ENCODE data around the gene PRKAR2B. TPM values are rescaled to one million over a fixed set of nuclear protein-coding genes. Genes with fewer than 3 reads are reported as not detected.

The PRKAR2B gene
- total RNA-seq, 3 donors from 2014 or later (not counting 1 experiment from before 2014, with no cell fraction given) = 2.1 to 14.3 (median 4.0) TPM

DNA sequence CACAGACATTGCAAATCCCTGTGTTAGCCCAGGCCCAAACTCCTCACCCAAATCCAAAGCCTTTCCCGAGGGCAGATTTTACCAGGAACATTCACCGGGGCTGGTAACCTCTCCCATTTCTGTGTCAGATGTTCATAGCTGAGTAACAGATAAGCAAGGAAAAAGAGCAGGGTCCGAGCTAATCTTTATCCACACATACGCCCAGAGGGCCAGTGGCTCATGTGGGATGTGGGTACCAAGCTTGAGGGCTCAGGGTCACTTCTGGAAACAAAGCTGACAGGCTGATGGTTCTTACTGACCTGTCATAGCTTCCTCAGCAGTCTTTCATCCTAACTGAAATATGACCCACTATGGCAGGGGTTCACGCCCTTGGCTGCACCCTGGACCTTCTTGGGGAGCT lies 164.1 kb downstream of the PRKAR2B start:
- Mint-ChIP-seq H3K36me3 (peaks cover 26% of the 10 kb centered on the region), H3K4me1 (peaks cover 0 to 5% of the 10 kb centered on the region in 2 donors), H3K9me3 (peaks cover 0 to under 1% of the 10 kb centered on the region in 2 donors), H3K4me3 (no peak overlapping the region), H3K27ac (no peak overlapping the region), H3K27me3 (ENCODE audit: low read depth in 2 of 2) (no peaks in the 10 kb centered on the region)
- Histone ChIP-seq H3K27ac (ENCODE audit: low read length) (no peak overlapping the region), H3K4me1 (ENCODE audit: control insufficient read depth, insufficient read depth, low read length) (no peaks in the 10 kb centered on the region), H3K36me3 (ENCODE audit: control insufficient read depth, insufficient read depth, low read length) (peaks cover 36% of the 10 kb centered on the region), H3K4me3 (ENCODE audit: low read length) (no peak overlapping the region), H3K27me3 (ENCODE audit: control insufficient read depth, insufficient read depth, low read length) (no peaks in the 10 kb centered on the region), H3K9me3 (ENCODE audit: control insufficient read depth, insufficient read depth, low read length) (no peaks in the 10 kb centered on the region)
- intact Hi-C loops (cut with micrococcal nuclease) = no loop called here
- TF ChIP-seq, protein P1, sequence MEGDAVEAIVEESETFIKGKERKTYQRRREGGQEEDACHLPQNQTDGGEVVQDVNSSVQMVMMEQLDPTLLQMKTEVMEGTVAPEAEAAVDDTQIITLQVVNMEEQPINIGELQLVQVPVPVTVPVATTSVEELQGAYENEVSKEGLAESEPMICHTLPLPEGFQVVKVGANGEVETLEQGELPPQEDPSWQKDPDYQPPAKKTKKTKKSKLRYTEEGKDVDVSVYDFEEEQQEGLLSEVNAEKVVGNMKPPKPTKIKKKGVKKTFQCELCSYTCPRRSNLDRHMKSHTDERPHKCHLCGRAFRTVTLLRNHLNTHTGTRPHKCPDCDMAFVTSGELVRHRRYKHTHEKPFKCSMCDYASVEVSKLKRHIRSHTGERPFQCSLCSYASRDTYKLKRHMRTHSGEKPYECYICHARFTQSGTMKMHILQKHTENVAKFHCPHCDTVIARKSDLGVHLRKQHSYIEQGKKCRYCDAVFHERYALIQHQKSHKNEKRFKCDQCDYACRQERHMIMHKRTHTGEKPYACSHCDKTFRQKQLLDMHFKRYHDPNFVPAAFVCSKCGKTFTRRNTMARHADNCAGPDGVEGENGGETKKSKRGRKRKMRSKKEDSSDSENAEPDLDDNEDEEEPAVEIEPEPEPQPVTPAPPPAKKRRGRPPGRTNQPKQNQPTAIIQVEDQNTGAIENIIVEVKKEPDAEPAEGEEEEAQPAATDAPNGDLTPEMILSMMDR (IDR thresholded peaks at IDR 0.05) = no peak
- ATAC-seq (no peak), DNase-seq (no peak)
- 96% methylated on average over 5 of the region's 5 CpGs for WGBS (ENCODE audit: insufficient coverage)

DNA sequence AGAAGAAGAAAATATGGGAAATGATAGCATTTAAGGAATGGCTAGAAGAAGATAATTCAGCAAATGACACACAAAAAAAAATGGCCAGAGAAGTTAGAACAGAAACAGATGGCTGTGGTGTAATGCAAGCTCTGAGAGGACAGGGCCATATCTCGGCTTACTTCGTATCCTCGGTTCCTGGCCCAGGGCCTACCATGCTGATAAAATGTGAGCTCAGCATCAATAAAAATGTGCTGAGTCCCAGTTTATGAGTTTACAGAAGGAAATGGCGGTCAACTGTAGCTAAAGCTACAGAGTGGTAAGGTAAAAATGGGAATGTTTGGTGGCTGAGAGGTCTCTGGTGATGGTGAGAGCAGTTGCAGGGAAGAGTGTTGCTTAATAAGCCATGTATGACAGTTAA lies 165.1 kb downstream of the PRKAR2B start:
- H3K4me3 ChIP-seq (ENCODE audit: low read length) = no peak overlapping the region
- no peaks in the 10 kb centered on the region for H3K4me1 ChIP-seq (ENCODE audit: control insufficient read depth, insufficient read depth, low read length)
- WGBS (ENCODE audit: insufficient coverage) = 96% methylated on average over 4 of the region's 4 CpGs
- Mint-ChIP-seq H3K27ac (no peak overlapping the region), H3K27me3 (ENCODE audit: low read depth in 2 of 2) (no peaks in the 10 kb centered on the region), H3K9me3 (peaks cover 2 to 6% of the 10 kb centered on the region in 2 donors), H3K36me3 (peaks cover 26% of the 10 kb centered on the region), H3K4me1 (peaks cover 0 to 5% of the 10 kb centered on the region in 2 donors), H3K4me3 (no peak overlapping the region)
- H3K27me3 ChIP-seq (ENCODE audit: control insufficient read depth, insufficient read depth, low read length) = no peaks in the 10 kb centered on the region
- peaks cover 30% of the 10 kb centered on the region for H3K36me3 ChIP-seq (ENCODE audit: control insufficient read depth, insufficient read depth, low read length)
- TF ChIP-seq, protein P1 (IDR thresholded peaks at IDR 0.05) = no peak
- peaks cover 2% of the 10 kb centered on the region for H3K9me3 ChIP-seq (ENCODE audit: control insufficient read depth, insufficient read depth, low read length)
- ATAC-seq = no peak
- DNase-seq = no peak
- no peak overlapping the region for H3K27ac ChIP-seq (ENCODE audit: low read length)
- intact Hi-C loops (cut with micrococcal nuclease) = no loop called here

DNA sequence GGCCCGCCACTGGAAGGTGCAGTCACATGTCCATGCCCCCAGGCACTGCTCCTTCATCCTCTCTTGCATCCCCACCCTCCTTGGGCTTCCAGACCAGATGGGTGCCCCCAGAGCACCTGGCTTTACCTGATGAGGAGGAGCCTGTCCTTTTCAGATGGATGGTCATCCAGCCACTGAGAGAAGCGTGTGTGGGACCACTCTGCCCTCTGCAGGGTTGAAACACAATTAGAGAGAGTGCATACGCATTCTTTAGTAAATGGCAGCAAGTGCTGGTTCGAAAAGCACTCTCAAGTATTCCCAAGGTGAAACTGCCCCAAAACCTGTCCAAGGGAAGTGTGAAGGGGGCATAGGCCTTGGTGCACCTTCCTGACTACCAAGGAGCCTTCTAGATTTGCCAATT lies 165.9 kb downstream of the PRKAR2B start:
- 97% methylated on average over 4 of the region's 4 CpGs for WGBS (ENCODE audit: insufficient coverage)

More for the DNA sequence above, 165.9 kb downstream of the PRKAR2B start:
- H3K36me3 Mint-ChIP-seq = peaks cover 25% of the 10 kb centered on the region
- H3K27ac Mint-ChIP-seq = no peak overlapping the region
- intact Hi-C loops (cut with micrococcal nuclease) = no loop called here
- DNase-seq = no peak
- H3K4me3 ChIP-seq (ENCODE audit: low read length) = no peak overlapping the region
- H3K27me3 ChIP-seq (ENCODE audit: control insufficient read depth, insufficient read depth, low read length) = no peaks in the 10 kb centered on the region
- H3K4me1 Mint-ChIP-seq = peaks cover 0 to 5% of the 10 kb centered on the region in 2 donors
- peaks cover 4 to 10% of the 10 kb centered on the region in 2 donors for H3K9me3 Mint-ChIP-seq
- peaks cover 4% of the 10 kb centered on the region for H3K9me3 ChIP-seq (ENCODE audit: control insufficient read depth, insufficient read depth, low read length)
- H3K27ac ChIP-seq (ENCODE audit: low read length) = no peak overlapping the region
- peaks cover 22% of the 10 kb centered on the region for H3K36me3 ChIP-seq (ENCODE audit: control insufficient read depth, insufficient read depth, low read length)
- H3K4me3 Mint-ChIP-seq = no peak overlapping the region
- H3K27me3 Mint-ChIP-seq (ENCODE audit: low read depth in 2 of 2) = no peaks in the 10 kb centered on the region
- ATAC-seq = no peak
- TF ChIP-seq, protein P1 (IDR thresholded peaks at IDR 0.05) = no peak
- no peaks in the 10 kb centered on the region for H3K4me1 ChIP-seq (ENCODE audit: control insufficient read depth, insufficient read depth, low read length)

Other genes with a start within 250 kb of the PRKAR2B start
- gene PIK3CG, start 179.4 kb upstream of the PRKAR2B start, total RNA-seq = 10 to 100 TPM; 64.9 to 83.3 (median 78.2) TPM
- gene HBP1, start 124.3 kb downstream of the PRKAR2B start, total RNA-seq = 100 to 1,000 TPM; 186 to 249 (median 243) TPM